Esophagus muscularis mucosa (tissue), 4 donors: ENCODE data around the gene NOD2.

Experiments
- EP300 ChIP-seq: sonication (generic); formaldehyde crosslinking; IDR thresholded peaks from one replicate; pipeline ENCODE4 v1.6.1; 2017; ENCODE audit warnings: antibody characterized with exemption
- POLR2A ChIP-seq: fragments of 450-650 bp; IDR thresholded peaks from one replicate; pipeline ENCODE4 v1.6.1; 2017; ENCODE audit warnings: antibody characterized with exemption, moderate library complexity, mild to moderate bottlenecking, low read depth
- TF ChIP-seq, protein P1 (sequence below), 3 experiments: fragments of 200-600 bp in 2 of 3; fragments of 450-650 bp in 1 of 3; sonication (generic) in 2 of 3; IDR thresholded peaks; one replicate each; pipeline ENCODE4 v1.5.1; 2017 to 2019; ENCODE audit warnings: antibody characterized with exemption in 3 of 3, mild to moderate bottlenecking in 2 of 3, moderate library complexity in 1 of 3

DNA sequence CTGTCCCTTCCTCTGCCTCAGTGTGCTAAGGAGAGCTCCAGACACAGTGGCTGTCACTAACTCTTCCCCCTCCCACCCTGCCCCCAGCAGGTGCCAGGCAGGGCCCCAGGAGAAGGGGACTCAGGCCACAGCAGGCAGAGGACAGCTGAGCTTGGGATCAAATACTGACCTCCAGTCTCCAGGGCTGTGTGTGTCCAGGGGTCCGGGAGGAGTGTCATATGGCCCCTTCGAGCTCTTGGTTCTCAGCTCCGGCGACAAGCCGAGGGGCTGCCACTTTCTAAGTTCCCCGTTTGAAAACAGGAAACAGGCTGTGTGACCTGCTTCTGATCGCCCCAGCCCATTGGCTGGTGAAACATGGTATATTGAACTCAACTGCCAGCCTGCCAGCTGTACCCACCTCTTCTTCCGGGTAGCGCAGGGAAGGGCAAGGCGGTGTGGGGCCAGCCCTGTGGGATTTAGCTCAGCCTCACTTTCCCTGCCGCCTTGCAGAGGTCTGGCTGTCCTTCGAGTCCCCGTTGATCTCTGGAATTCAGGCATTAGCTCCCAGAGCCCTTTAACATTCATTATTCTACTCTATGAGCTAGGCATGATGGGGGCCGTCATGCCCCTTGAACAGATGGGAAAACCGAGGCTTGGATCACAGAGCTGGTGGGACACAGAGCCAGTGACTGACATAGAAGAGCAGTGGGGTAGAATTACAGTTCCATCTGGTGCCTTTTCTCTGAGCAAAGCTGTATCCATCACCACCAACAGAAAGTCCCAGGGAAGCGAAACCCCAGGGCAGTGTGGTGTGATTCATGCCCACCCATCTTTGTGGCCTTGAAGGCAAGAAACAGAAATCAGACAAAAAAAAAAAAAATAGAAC, 12.2 kb upstream of the NOD2 start, which contains the start of gene SNX20:
- TF ChIP-seq, protein P1, sequence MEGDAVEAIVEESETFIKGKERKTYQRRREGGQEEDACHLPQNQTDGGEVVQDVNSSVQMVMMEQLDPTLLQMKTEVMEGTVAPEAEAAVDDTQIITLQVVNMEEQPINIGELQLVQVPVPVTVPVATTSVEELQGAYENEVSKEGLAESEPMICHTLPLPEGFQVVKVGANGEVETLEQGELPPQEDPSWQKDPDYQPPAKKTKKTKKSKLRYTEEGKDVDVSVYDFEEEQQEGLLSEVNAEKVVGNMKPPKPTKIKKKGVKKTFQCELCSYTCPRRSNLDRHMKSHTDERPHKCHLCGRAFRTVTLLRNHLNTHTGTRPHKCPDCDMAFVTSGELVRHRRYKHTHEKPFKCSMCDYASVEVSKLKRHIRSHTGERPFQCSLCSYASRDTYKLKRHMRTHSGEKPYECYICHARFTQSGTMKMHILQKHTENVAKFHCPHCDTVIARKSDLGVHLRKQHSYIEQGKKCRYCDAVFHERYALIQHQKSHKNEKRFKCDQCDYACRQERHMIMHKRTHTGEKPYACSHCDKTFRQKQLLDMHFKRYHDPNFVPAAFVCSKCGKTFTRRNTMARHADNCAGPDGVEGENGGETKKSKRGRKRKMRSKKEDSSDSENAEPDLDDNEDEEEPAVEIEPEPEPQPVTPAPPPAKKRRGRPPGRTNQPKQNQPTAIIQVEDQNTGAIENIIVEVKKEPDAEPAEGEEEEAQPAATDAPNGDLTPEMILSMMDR (IDR thresholded peaks at IDR 0.05) = no peak
- TF ChIP-seq POLR2A (no peak), EP300 (no peak)
